Stimulated activated CD4-positive, alpha-beta T cell treated with anti-CD3 and anti-CD28 coated beads, Interleukin-1b, Interleukin-23, amount 100 ng/mL, for 48 hours (primary cell): ENCODE results near the gene OR9A4.
"Not testable (repeated sequence)": the region's sequence is repeated elsewhere in the genome, so short reads cannot be mapped to it uniquely, and the experiment has no call there.

Source experiments
- DNase-seq: peaks from one replicate; pipeline ENCODE4 v3.0.0-alpha.2; 2020

Gene OR9A4

GRCh38 chr7:141916099-141916498, at the start of gene OR9A4:
Gene OR9A4, plus strand, starts transcription at chr7:141916399. Its CDS starts 2,477 bp downstream, at chr7:141918876.
- DNase-seq = no peak

- no peak for DNase-seq
Measured at GRCh38 chr7:141866974-141867373, 49.2 kb upstream of the OR9A4 start.

- no peak for DNase-seq
Measured at GRCh38 chr7:141872931-141873330, 43.3 kb upstream of the OR9A4 start.

GRCh38 chr7:141874787-141875186, 41.4 kb upstream of the OR9A4 start:
- no peak for DNase-seq

- no peak for DNase-seq
Measured at GRCh38 chr7:141875453-141875852, 40.7 kb upstream of the OR9A4 start.

- no peak for DNase-seq
Measured at GRCh38 chr7:141876371-141876770, 39.8 kb upstream of the OR9A4 start.

- no peak for DNase-seq
Measured at GRCh38 chr7:141877365-141877764, 38.8 kb upstream of the OR9A4 start.

GRCh38 chr7:141880960-141881359, 35.2 kb upstream of the OR9A4 start:
- DNase-seq = no peak

- no peak for DNase-seq
Measured at GRCh38 chr7:141884539-141885225, 31.5 kb upstream of the OR9A4 start.

- no peak for DNase-seq
Measured at GRCh38 chr7:141889321-141889720, 26.9 kb upstream of the OR9A4 start.

GRCh38 chr7:141891336-141891735, 24.9 kb upstream of the OR9A4 start:
- no peak for DNase-seq

- DNase-seq = not testable (repeated sequence)
Measured at GRCh38 chr7:141899366-141899765, 16.8 kb upstream of the OR9A4 start.

GRCh38 chr7:141906285-141906684, 9.9 kb upstream of the OR9A4 start:
- DNase-seq = no peak

- DNase-seq = no peak
Measured at GRCh38 chr7:141911391-141911790, 4.8 kb upstream of the OR9A4 start.

- no peak for DNase-seq
Measured at GRCh38 chr7:141915565-141915964, 634 bp upstream of the OR9A4 start.

- no peak for DNase-seq
Measured at GRCh38 chr7:141920281-141920680, 4.1 kb downstream of the OR9A4 start.

GRCh38 chr7:141928146-141928844, 12.1 kb downstream of the OR9A4 start:
- no peak for DNase-seq

- no peak for DNase-seq
Measured at GRCh38 chr7:141928845-141929195, 12.6 kb downstream of the OR9A4 start.

GRCh38 chr7:141930211-141930610, 14.0 kb downstream of the OR9A4 start:
- no peak for DNase-seq

GRCh38 chr7:141941075-141941474, 24.9 kb downstream of the OR9A4 start:
- DNase-seq = no peak

GRCh38 chr7:141943846-141944245, 27.6 kb downstream of the OR9A4 start:
- no peak for DNase-seq

- DNase-seq = no peak
Measured at GRCh38 chr7:141944811-141945210, 28.6 kb downstream of the OR9A4 start.

- peak; percentile 6 for DNase-seq
Measured at GRCh38 chr7:141945356-141945755, 29.2 kb downstream of the OR9A4 start.

- DNase-seq = no peak
Measured at GRCh38 chr7:141946796-141947195, 30.6 kb downstream of the OR9A4 start, which contains the start of gene CLEC5A. Gene CLEC5A, minus strand, starts transcription at chr7:141946974. Its CDS starts 682 bp downstream, at chr7:141946292.

- DNase-seq = no peak
Measured at GRCh38 chr7:141949021-141949420, 32.8 kb downstream of the OR9A4 start.
